ENCODE results near the gene PHLDA2. TPM values are rescaled to one million over a fixed set of nuclear protein-coding genes. Genes with fewer than 3 reads are reported as not detected.

The PHLDA2 gene
- total and polyA plus RNA-seq, 9 of the 15 experiments (the other 6 are each of a cell fraction or from before 2014, with no cell fraction given) = 0.43 to 42.4 (median 4.7) TPM

DNA sequence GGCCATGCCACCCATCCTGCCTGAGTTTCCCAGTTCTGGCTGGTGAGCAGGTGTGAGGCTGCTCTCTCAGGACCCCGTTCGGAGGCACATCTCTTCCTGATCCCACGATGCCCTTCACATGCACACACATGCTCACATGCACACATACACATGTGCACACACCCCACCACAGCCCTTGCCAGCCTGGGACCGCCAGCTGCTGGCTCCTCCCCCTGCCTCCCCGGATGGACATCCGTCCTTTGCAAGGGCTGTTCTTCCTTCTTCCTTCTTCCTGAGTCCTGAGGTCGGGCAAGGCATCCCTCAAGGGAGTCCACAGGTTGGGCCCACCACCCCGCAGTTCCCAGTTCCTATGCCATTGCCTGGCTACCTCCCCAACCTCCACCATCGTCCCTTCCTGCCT lies 33.2 kb downstream of the PHLDA2 start:
- ATAC-seq = no peak
- WGBS (ENCODE audit: insufficient coverage, low coverage, missing lambda C conversion rate) = 53% methylated on average over 7 of the region's 9 CpGs
- TF ChIP-seq, protein P1, sequence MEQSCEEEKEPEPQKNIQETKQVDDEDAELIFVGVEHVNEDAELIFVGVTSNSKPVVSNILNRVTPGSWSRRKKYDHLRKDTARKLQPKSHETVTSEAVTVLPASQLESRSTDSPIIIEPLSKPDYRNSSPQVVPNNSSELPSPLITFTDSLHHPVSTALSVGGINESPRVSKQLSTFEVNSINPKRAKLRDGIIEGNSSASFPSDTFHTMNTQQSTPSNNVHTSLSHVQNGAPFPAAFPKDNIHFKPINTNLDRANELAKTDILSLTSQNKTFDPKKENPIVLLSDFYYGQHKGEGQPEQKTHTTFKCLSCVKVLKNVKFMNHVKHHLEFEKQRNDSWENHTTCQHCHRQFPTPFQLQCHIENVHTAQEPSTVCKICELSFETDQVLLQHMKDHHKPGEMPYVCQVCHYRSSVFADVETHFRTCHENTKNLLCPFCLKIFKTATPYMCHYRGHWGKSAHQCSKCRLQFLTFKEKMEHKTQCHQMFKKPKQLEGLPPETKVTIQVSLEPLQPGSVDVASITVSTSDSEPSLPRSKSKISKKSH (CRISPR knock-in tag; IDR thresholded peaks at IDR 0.05) = no peak
- 0 out of 2 replicates have a peak, but pooled peaks have one; percentile 6 for TF ChIP-seq ZFX (CRISPR knock-in tag; IDR thresholded peaks at IDR 0.05)
- no peak overlapping the region; the same call in 1 of the 2 replicates for H2AFZ ChIP-seq (ENCODE audit: low read depth, low read length)
- in situ Hi-C loops (cut with MboI) = loop anchor here (5.0 kb wide), 1 partner anchor 469 kb away; no protein-coding TSS in a partner anchor
- H3K79me2 ChIP-seq (ENCODE audit: control insufficient read depth, insufficient read depth, low read length) = no peaks in the 10 kb centered on the region
- no peaks in the 10 kb centered on the region for H3K36me3 ChIP-seq (ENCODE audit: control insufficient read depth, insufficient read depth, low read length)
- H3K9me3 ChIP-seq (replicated peaks; ENCODE audit: control insufficient read depth, insufficient read depth, low read depth, low read length) = no peaks in the 10 kb centered on the region
- no peaks in the 10 kb centered on the region for H3K27me3 ChIP-seq (ENCODE audit: control insufficient read depth in 2 of 2, insufficient read depth in 2 of 2, low read length in 2 of 2)
- ChIA-PET POLR2A (interaction anchor here (1.1 kb wide), 1 partner anchor 33 kb away, joined by 4 read pairs; the partner anchor contains the start of gene PHLDA2), CTCF (ENCODE audit: low intra/inter-chr PET ratio) (no interaction called here)
- H3K9me1 ChIP-seq (ENCODE audit: control insufficient read depth, insufficient read depth, low read length) = no peaks in the 10 kb centered on the region
- no peak overlapping the region for H3K4me2 ChIP-seq (ENCODE audit: insufficient read depth, low read length)
- intact Hi-C loops (cut with micrococcal nuclease) = loop anchor here (10.0 kb wide), 3 partner anchors 199 to 591 kb away; partner anchors contain the start of genes C11orf21 and TSPAN32
- H3K9ac ChIP-seq (ENCODE audit: insufficient read depth in 1 of 2, low read depth in 2 of 2, low read length in 2 of 2) = peak overlapping the region in 1 of 2 experiments; percentile 81; a peak in 1 of 4 replicates
- no peak for DNase-seq (ENCODE audit: extremely low read depth in 1 of 4, low spot score in 3 of 4)
- H3K4me1 ChIP-seq (replicated peaks in 1 of 2; ENCODE audit: control insufficient read depth in 2 of 2, insufficient read depth in 2 of 2, low read length in 2 of 2) = peaks cover 31 to 60% of the 10 kb centered on the region in 2 experiments
- no peak for FAIRE-seq
- no TSS peak for BruUV-seq (replicated peaks)
- H3K27ac ChIP-seq (ENCODE audit: extremely low read depth, low read depth, low read length) = no peak overlapping the region
- H4K20me1 ChIP-seq (replicated peaks; ENCODE audit: control insufficient read depth, insufficient read depth, low read length) = no peaks in the 10 kb centered on the region
- no peak overlapping the region for H3K4me3 ChIP-seq

- H3K27me3 ChIP-seq (ENCODE audit: control insufficient read depth in 2 of 2, insufficient read depth in 2 of 2, low read length in 2 of 2) = no peaks in the 10 kb centered on the region
- WGBS (ENCODE audit: insufficient coverage, low coverage, missing lambda C conversion rate) = 59% methylated on average over 4 of the region's 4 CpGs
- H3K4me1 ChIP-seq (replicated peaks in 1 of 2; ENCODE audit: control insufficient read depth in 2 of 2, insufficient read depth in 2 of 2, low read length in 2 of 2) = peaks cover 38 to 68% of the 10 kb centered on the region in 2 experiments
- H3K4me3 ChIP-seq = no peak overlapping the region
- in situ Hi-C loops (cut with MboI) = no loop called here
- H3K9ac ChIP-seq (ENCODE audit: insufficient read depth in 1 of 2, low read depth in 2 of 2, low read length in 2 of 2) = no peak overlapping the region
- ChIA-PET CTCF (ENCODE audit: low intra/inter-chr PET ratio) (interaction anchor here (10.6 kb wide), 1 partner anchor 360 kb away, joined by 228 read pairs; no protein-coding TSS in a partner anchor), POLR2A (no interaction called here)
- H3K27ac ChIP-seq (ENCODE audit: extremely low read depth, low read depth, low read length) = no peak overlapping the region
- no peak overlapping the region for H3K4me2 ChIP-seq (ENCODE audit: insufficient read depth, low read length)
- H4K20me1 ChIP-seq (replicated peaks; ENCODE audit: control insufficient read depth, insufficient read depth, low read length) = no peaks in the 10 kb centered on the region
- no peak for ATAC-seq
- H2AFZ ChIP-seq (ENCODE audit: low read depth, low read length) = no peak overlapping the region
- no peaks in the 10 kb centered on the region for H3K9me1 ChIP-seq (ENCODE audit: control insufficient read depth, insufficient read depth, low read length)
- no peak for FAIRE-seq
- BruUV-seq (replicated peaks) = no TSS peak
- H3K79me2 ChIP-seq (ENCODE audit: control insufficient read depth, insufficient read depth, low read length) = no peaks in the 10 kb centered on the region
- H3K9me3 ChIP-seq (replicated peaks; ENCODE audit: control insufficient read depth, insufficient read depth, low read depth, low read length) = no peaks in the 10 kb centered on the region
- no peaks in the 10 kb centered on the region for H3K36me3 ChIP-seq (ENCODE audit: control insufficient read depth, insufficient read depth, low read length)
- intact Hi-C loops (cut with micrococcal nuclease) = loop anchor here (10.0 kb wide), 3 partner anchors 201 to 589 kb away; partner anchors contain the start of genes C11orf21 and TSPAN32
- no peak for DNase-seq (ENCODE audit: extremely low read depth in 1 of 4, low spot score in 3 of 4)
- TF ChIP-seq SMARCA5 (IDR thresholded peaks at IDR 0.05) (peak; percentile 12; the same call in 1 of the 2 replicates), ZNF79 (CRISPR knock-in tag; IDR thresholded peaks at IDR 0.05; ENCODE audit: low read depth) (no peak), RCOR1 (IDR thresholded peaks at IDR 0.05; ENCODE audit: borderline replicate concordance in 1 of 2, low read depth in 2 of 2, low read length in 2 of 2) (peak in 1 of 2 experiments; percentile 73; a peak in 2 of 4 replicates), LEF1 (IDR thresholded peaks at IDR 0.05) (no peak), NCOA6 (IDR thresholded peaks at IDR 0.05) (no peak), HDAC2 (IDR thresholded peaks at IDR 0.05) (peak; percentile 61; the same call in 1 of the 2 replicates), BCOR (IDR thresholded peaks at IDR 0.05) (peak; percentile 93), ZBTB49 (CRISPR knock-in tag; IDR thresholded peaks at IDR 0.05; ENCODE audit: borderline replicate concordance) (no peak), CREM (IDR thresholded peaks at IDR 0.05; ENCODE audit: low read depth) (no peak), KDM1A (IDR thresholded peaks at IDR 0.05) (peak in 1 of 2 experiments; percentile 74; a peak in 2 of 4 replicates), COPS2 (conservative IDR thresholded peaks at IDR 0.05) (no peak), ZNF830 (CRISPR knock-in tag; IDR thresholded peaks at IDR 0.05) (no peak)
Observed at GRCh38 chr11:2893935-2894334, 35.3 kb downstream of the PHLDA2 start.

Measured in K562 (cell line).